ENCODE results near the gene DMAC2.

GRCh38 chr19:41426952-41427646, 12.6 kb downstream of the DMAC2 start, which contains the start of gene B3GNT8:
- TF ChIP-seq POLR2A (IDR thresholded peaks at IDR 0.05; ENCODE audit: low read length) (no peak), GATA1 (IDR thresholded peaks at IDR 0.05; ENCODE audit: low read depth, low read length) (no peak)
